Endothelial cell of umbilical vein (primary cell): Measurements from ENCODE around the gene BHLHE23. TPM values are rescaled to one million over a fixed set of nuclear protein-coding genes. Genes with fewer than 3 reads are reported as not detected.

Source experiments
- BruUV-seq: library from RNA; stranded (reverse); fragments of 400-500 nt; replicated peaks from 2 replicates; lab custom pipeline; 2021; lab: Mats Ljungman, UMichigan
- CTCF ChIA-PET: fragments of 300-600, 350-600 bp; sonication (Branson Sonifier 250); formaldehyde crosslinking; loops from one replicate; lab custom pipeline; 2021; ENCODE audit warnings: antibody characterized with exemption, inconsistent platforms; lab: Charles Lee
- POLR2A ChIA-PET: fragments of 300-600, 350-600 bp; sonication (Branson Sonifier 250); formaldehyde crosslinking; loops from one replicate; lab custom pipeline; 2021; ENCODE audit warnings: antibody characterized with exemption, inconsistent platforms; lab: Charles Lee
- DNase-seq: peaks from one replicate; pipeline ENCODE4 v3.0.0-alpha.2; 2011; ENCODE audit warnings: low read depth, low spot score
- FAIRE-seq: peaks from 2 replicates; lab custom pipeline; 2011; peaks lifted over from hg19 to GRCh38; lab: Jason Lieb, UNC
- H2AFZ ChIP-seq: 2 replicates; pipeline ENCODE4 v1.6.0; 2012; ENCODE audit warnings: low read depth, low read length, control low read depth, inconsistent platforms
- H3K27ac ChIP-seq: 2 replicates; pipeline ENCODE4 v1.5.1; 2011; ENCODE audit warnings: low read depth, mild to moderate bottlenecking, control low read depth, low read length, moderate library complexity; ENCODE audit not compliant: insufficient read depth
- H3K27me3 ChIP-seq, 2 experiments: 2 replicates each; pipeline versions ENCODE4 v1.6.0 to v1.6.1; 2011; ENCODE audit warnings: low read length in 2 of 2, mixed read lengths in 1 of 2; ENCODE audit not compliant: control insufficient read depth in 2 of 2, insufficient read depth in 2 of 2
- H3K36me3 ChIP-seq, 2 experiments: 2 replicates in 1 of 2; 3 replicates in 1 of 2; pipeline ENCODE4 v1.5.1; 2011; ENCODE audit warnings: low read length in 2 of 2, mild to moderate bottlenecking in 1 of 2, moderate library complexity in 1 of 2; ENCODE audit not compliant: control insufficient read depth in 2 of 2, insufficient read depth in 2 of 2; ENCODE audit errors: extremely low read depth in 1 of 2
- H3K4me1 ChIP-seq: 3 replicates; pipeline ENCODE4 v1.5.1; 2011; ENCODE audit warnings: mild to moderate bottlenecking, low read length; ENCODE audit not compliant: control insufficient read depth, insufficient read depth; ENCODE audit errors: extremely low read depth
- H3K4me2 ChIP-seq: 2 replicates; pipeline ENCODE4 v1.6.1; 2011; ENCODE audit warnings: low read length, control low read depth, mixed read lengths; ENCODE audit not compliant: insufficient read depth
- H3K4me3 ChIP-seq, 3 experiments: fragments of 200-600 bp in 1 of 3; sonication (generic), shearing (Covaris generic) in 1 of 3; replicated peaks in 1 of 3; 2 replicates each; pipeline ENCODE4 v1.5.1; 2011 to 2016; ENCODE audit warnings: control low read depth in 3 of 3, low read length in 3 of 3, mild to moderate bottlenecking in 2 of 3, inconsistent platforms in 1 of 3, low read depth in 1 of 3, moderate library complexity in 1 of 3; ENCODE audit not compliant: insufficient read depth in 1 of 3
- H3K79me2 ChIP-seq: 2 replicates; pipeline ENCODE4 v1.6.0; 2012; ENCODE audit warnings: low read length, inconsistent platforms; ENCODE audit not compliant: control insufficient read depth, insufficient read depth
- H3K9ac ChIP-seq: replicated peaks from 2 replicates; pipeline ENCODE3; 2011; ENCODE audit warnings: low read length, control low read depth; ENCODE audit not compliant: insufficient read depth; ENCODE audit errors: extremely low read depth
- H3K9me1 ChIP-seq: replicated peaks from 3 replicates; pipeline ENCODE4 v1.6.0; 2011; ENCODE audit warnings: mild to moderate bottlenecking, low read length; ENCODE audit not compliant: control insufficient read depth, insufficient read depth; ENCODE audit errors: extremely low read depth
- H3K9me3 ChIP-seq: replicated peaks from 2 replicates; pipeline ENCODE4 v1.5.1; 2012; ENCODE audit warnings: low read length, inconsistent platforms; ENCODE audit not compliant: control insufficient read depth, insufficient read depth
- H4K20me1 ChIP-seq: replicated peaks from 2 replicates; pipeline ENCODE3; 2011; ENCODE audit warnings: mild to moderate bottlenecking, low read length; ENCODE audit not compliant: control insufficient read depth, insufficient read depth; ENCODE audit errors: extremely low read depth
- EZH2 ChIP-seq: IDR thresholded peaks from 2 replicates; pipeline ENCODE4 v1.6.1; 2012; ENCODE audit warnings: borderline replicate concordance, low read depth, mild to moderate bottlenecking, moderate library complexity, low read length, inconsistent platforms; ENCODE audit not compliant: severe bottlenecking
- FOS ChIP-seq: IDR thresholded peaks from 2 replicates; pipeline ENCODE4 v1.6.1; 2011; ENCODE audit warnings: mild to moderate bottlenecking, low read length, moderate library complexity, borderline replicate concordance; ENCODE audit not compliant: insufficient read depth
- GATA2 ChIP-seq: IDR thresholded peaks from 2 replicates; pipeline ENCODE4 v1.7.0; 2011; ENCODE audit warnings: low read depth, mild to moderate bottlenecking, moderate library complexity, mixed read lengths, low read length; ENCODE audit not compliant: insufficient read length, insufficient read depth
- JUN ChIP-seq: IDR thresholded peaks from 2 replicates; pipeline ENCODE4 v1.6.1; 2011; ENCODE audit warnings: borderline replicate concordance, low read depth; ENCODE audit not compliant: insufficient read length, insufficient read depth
- MYC ChIP-seq: IDR thresholded peaks from one replicate; pipeline ENCODE4 v1.6.1; 2011; ENCODE audit warnings: mild to moderate bottlenecking, low read depth, low read length
- POLR2A ChIP-seq: IDR thresholded peaks from 2 replicates; pipeline ENCODE4 v1.6.1; 2012; ENCODE audit warnings: low read depth, mild to moderate bottlenecking, control low read depth, low read length
- POLR2AphosphoS5 ChIP-seq: IDR thresholded peaks from 2 replicates; pipeline ENCODE4 v1.6.1; 2012; ENCODE audit warnings: low read depth, mild to moderate bottlenecking, control low read depth, low read length, moderate library complexity; ENCODE audit not compliant: insufficient read depth
- dilution Hi-C: fragments of 300-500 bp; cut with MboI; formaldehyde crosslinking; loops from one replicate; pipeline ENCODE4 v1.15.0; 2019; ENCODE audit warnings: low sequenced_read_pairs; ENCODE audit not compliant: extremely low pct_ligation_motif_present
- intact Hi-C: fragments of 100-400 bp; cut with micrococcal nuclease; formaldehyde crosslinking; loops from one replicate; pipeline ENCODE4 v1.10.0; 2022
- polyA plus RNA-seq, 4 experiments: library from polyadenylated mRNA; depleted of rRNA in 3 of 4; stranded (reverse) in 3 of 4; unstranded in 1 of 4; fragments of >200 nt; gene quantifications; 2 replicates each; pipeline versions ENCODE4 v1.2.1 to v1.2.3, GENCODE V29; 2011 to 2012; ENCODE audit warnings: missing spikeins in 1 of 4
- total RNA-seq: library from RNA; stranded (reverse); gene quantifications from 2 replicates; pipeline ENCODE4 v1.2.3, GENCODE V29; 2021
- TF ChIP-seq, protein P1 (sequence below): IDR thresholded peaks from 2 replicates; pipeline ENCODE4 v1.6.1; 2011; ENCODE audit not compliant: insufficient read depth, insufficient read length

BHLHE23 gene
- total and polyA plus RNA-seq, 2 donors (not counting 3 experiments of a cell fraction or from before 2014, with no cell fraction given), result not detected

DNA sequence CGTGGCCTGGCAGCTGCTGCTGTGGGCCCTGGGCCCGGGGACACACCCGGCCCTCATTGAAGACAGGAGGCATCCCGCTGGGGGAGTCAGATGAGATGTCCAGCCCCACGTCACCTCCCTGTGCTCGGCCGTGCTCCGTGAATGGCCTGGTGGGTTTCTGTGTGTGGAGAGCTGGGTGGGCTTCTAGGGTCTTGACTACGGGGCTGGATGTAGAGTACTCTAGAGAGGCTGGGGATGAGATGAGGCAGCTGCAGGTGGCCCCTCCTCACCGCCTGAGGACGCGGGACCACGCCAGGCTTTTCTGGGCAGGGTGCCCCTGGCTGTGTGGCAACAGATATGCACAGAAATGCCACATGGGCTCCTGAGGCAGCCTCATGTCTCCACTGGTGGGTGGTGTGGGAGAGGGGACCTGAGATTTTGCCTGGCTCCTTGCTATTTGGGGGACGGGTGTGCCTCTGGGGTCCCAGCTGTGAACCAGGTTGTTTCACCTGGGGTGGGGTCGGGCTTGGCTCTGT is 8.4 kb upstream of the BHLHE23 start:
- BruUV-seq, result no TSS peak
- DNase-seq (no peak), FAIRE-seq (no peak)
- H3K4me1 ChIP-seq, result no peaks in the 10 kb centered on the region
- no peaks in the 10 kb centered on the region for H3K9me1 ChIP-seq
- no peaks in the 10 kb centered on the region for H3K9me3 ChIP-seq
- H3K79me2 ChIP-seq, result no peaks in the 10 kb centered on the region
- no peak overlapping the region for H2AFZ ChIP-seq
- CTCF ChIA-PET, result interaction anchor here (1.6 kb wide), 1 partner anchor 43 kb away, joined by 11 read pairs; no protein-coding TSS in a partner anchor
- TF ChIP-seq EZH2, result no peak
- TF ChIP-seq, protein P1, sequence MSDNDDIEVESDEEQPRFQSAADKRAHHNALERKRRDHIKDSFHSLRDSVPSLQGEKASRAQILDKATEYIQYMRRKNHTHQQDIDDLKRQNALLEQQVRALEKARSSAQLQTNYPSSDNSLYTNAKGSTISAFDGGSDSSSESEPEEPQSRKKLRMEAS, result no peak
- no peak for TF ChIP-seq POLR2AphosphoS5
- no peak for TF ChIP-seq JUN
- TF ChIP-seq MYC, result no peak
- TF ChIP-seq POLR2A, result no peak
- TF ChIP-seq GATA2, result no peak
- H3K36me3 ChIP-seq, result no peaks in the 10 kb centered on the region
- no peak overlapping the region for H3K4me2 ChIP-seq
- no peak overlapping the region for H3K27ac ChIP-seq
- POLR2A ChIA-PET, result no interaction called here
- H3K4me3 ChIP-seq, result no peak overlapping the region
- H3K9ac ChIP-seq, result no peak overlapping the region
- intact Hi-C loops, result no loop called here
- dilution Hi-C loops, result no loop called here
- H3K27me3 ChIP-seq, result peaks cover 33 to 37% of the 10 kb centered on the region in 2 experiments
- H4K20me1 ChIP-seq, result no peaks in the 10 kb centered on the region

DNA sequence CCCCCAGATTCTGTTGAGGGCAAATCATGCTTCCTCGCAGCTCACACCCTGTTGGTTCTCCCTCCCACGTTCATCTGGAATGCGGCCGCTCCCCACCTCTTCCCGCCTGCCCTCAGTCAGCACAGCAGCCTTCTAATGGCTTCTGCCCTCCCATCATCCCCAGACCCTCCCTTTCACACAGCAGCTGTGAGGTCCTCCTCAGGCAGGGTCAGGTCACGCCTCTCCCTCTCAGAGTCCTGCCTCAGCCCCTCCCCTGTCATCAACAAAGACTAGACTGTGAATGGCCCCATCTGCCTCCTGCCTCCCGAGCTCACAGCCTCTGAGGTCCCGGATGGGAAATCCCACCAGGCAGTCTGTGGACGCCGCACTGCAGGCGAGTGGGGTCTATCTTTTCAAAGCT is 7.9 kb upstream of the BHLHE23 start:
- H4K20me1 ChIP-seq, result no peaks in the 10 kb centered on the region
- dilution Hi-C loops (no loop called here), intact Hi-C loops (no loop called here)
- no peaks in the 10 kb centered on the region for H3K9me1 ChIP-seq
- H2AFZ ChIP-seq, result no peak overlapping the region
- BruUV-seq, result no TSS peak
- H3K4me1 ChIP-seq, result no peaks in the 10 kb centered on the region
- DNase-seq (no peak), FAIRE-seq (no peak)
- TF ChIP-seq EZH2 (peak; percentile 31), FOS (no peak)
- ChIA-PET POLR2A (no interaction called here), CTCF (interaction anchor here (1.6 kb wide), 1 partner anchor 42 kb away, joined by 11 read pairs; no protein-coding TSS in a partner anchor)
- H3K9me3 ChIP-seq, result no peaks in the 10 kb centered on the region
- no peak overlapping the region for H3K9ac ChIP-seq
- H3K79me2 ChIP-seq, result no peaks in the 10 kb centered on the region
- no peaks in the 10 kb centered on the region for H3K36me3 ChIP-seq
- no peak overlapping the region for H3K27ac ChIP-seq
- no peak overlapping the region for H3K4me3 ChIP-seq
- peaks cover 37 to 42% of the 10 kb centered on the region in 2 experiments for H3K27me3 ChIP-seq
- H3K4me2 ChIP-seq, result no peak overlapping the region
